ENCODE results near the gene ARHGAP6.

ARHGAP6 gene

DNA sequence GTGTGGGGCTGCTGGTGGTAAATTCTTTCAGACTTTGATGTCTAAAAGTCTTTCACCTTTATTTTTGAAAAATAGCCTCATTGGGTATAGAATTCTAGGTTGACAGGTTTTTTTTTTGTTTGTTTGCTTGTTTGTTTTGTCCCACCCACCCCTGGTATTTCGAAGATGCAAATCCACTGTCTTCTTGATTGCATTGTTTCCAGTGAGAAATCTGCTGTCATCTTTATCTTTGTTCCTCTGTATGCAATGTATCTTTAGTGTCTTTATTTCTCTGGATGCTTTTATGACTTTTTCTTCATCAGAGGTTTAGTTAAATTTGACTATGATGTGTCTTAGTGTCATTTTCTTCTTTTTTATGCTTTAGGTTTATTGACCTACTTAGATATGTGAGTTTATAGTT lies 575.9 kb downstream of the ARHGAP6 start:
- TF ChIP-seq ZFP30 (CRISPR knock-in tag; IDR thresholded peaks at IDR 0.05) = no peak
- no peak for TF ChIP-seq TOX (CRISPR knock-in tag; IDR thresholded peaks at IDR 0.05; ENCODE audit: borderline replicate concordance)
- TF ChIP-seq, protein P1, sequence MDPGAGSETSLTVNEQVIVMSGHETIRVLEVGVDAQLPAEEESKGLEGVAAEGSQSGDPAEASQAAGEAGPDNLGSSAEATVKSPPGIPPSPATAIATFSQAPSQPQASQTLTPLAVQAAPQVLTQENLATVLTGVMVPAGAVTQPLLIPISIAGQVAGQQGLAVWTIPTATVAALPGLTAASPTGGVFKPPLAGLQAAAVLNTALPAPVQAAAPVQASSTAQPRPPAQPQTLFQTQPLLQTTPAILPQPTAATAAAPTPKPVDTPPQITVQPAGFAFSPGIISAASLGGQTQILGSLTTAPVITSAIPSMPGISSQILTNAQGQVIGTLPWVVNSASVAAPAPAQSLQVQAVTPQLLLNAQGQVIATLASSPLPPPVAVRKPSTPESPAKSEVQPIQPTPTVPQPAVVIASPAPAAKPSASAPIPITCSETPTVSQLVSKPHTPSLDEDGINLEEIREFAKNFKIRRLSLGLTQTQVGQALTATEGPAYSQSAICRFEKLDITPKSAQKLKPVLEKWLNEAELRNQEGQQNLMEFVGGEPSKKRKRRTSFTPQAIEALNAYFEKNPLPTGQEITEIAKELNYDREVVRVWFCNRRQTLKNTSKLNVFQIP (CRISPR knock-in tag; IDR thresholded peaks at IDR 0.05; ENCODE audit: borderline replicate concordance, low read depth) = no peak
- no peak for TF ChIP-seq ZFP3 (CRISPR knock-in tag; IDR thresholded peaks at IDR 0.05)
- TF ChIP-seq, protein P2, sequence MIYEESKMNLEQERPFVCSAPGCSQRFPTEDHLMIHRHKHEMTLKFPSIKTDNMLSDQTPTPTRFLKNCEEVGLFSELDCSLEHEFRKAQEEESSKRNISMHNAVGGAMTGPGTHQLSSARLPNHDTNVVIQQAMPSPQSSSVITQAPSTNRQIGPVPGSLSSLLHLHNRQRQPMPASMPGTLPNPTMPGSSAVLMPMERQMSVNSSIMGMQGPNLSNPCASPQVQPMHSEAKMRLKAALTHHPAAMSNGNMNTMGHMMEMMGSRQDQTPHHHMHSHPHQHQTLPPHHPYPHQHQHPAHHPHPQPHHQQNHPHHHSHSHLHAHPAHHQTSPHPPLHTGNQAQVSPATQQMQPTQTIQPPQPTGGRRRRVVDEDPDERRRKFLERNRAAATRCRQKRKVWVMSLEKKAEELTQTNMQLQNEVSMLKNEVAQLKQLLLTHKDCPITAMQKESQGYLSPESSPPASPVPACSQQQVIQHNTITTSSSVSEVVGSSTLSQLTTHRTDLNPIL (CRISPR knock-in tag; IDR thresholded peaks at IDR 0.05; ENCODE audit: low read depth) = no peak
- TF ChIP-seq GLIS3 (CRISPR knock-in tag; IDR thresholded peaks at IDR 0.05) = no peak
- TF ChIP-seq ZNF8 (CRISPR knock-in tag; IDR thresholded peaks at IDR 0.05) = no peak

More for the DNA sequence above, 575.9 kb downstream of the ARHGAP6 start:
- ATAC-seq = no peak
